ENCODE results near the gene ZFAND3.
"Not testable (repeated sequence)": the region's sequence is repeated elsewhere in the genome, so short reads cannot be mapped to it uniquely, and the experiment has no call there.

Gene ZFAND3

DNA sequence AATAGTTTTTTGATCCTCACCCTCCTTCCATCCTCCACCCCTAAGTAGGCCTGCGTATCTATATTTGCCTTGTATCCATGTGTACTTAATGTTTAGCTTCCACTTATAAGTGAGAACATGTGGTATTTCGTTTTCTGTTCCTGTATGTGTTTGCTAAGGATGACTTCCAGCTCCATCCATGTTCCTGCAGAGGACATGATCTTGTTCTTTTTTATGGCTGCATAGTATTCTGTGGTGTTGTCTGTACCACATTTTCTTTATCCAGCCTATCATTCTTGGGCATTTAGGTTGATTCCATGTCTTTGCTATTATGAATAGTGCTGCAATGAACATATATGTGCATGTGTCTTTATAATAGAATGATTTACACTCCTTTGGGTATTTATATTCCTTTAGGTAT is 129.1 kb downstream of the ZFAND3 start:
- H3K4me1 ChIP-seq (ENCODE audit: control insufficient read depth, insufficient read depth, low read length); H3K27ac ChIP-seq (ENCODE audit: low read length); H3K36me3 ChIP-seq (ENCODE audit: control insufficient read depth, insufficient read depth, low read length); H3K27me3 ChIP-seq (ENCODE audit: control insufficient read depth, insufficient read depth, low read length); H3K4me3 ChIP-seq (ENCODE audit: low read length); DNase-seq (ENCODE audit: low read depth, low spot score); H3K9me3 ChIP-seq (ENCODE audit: control insufficient read depth, insufficient read depth, low read length): not testable (repeated sequence)
- WGBS (ENCODE audit: insufficient coverage, insufficient read length): no CpG with 5 or more reads among the region's 2 CpGs

DNA sequence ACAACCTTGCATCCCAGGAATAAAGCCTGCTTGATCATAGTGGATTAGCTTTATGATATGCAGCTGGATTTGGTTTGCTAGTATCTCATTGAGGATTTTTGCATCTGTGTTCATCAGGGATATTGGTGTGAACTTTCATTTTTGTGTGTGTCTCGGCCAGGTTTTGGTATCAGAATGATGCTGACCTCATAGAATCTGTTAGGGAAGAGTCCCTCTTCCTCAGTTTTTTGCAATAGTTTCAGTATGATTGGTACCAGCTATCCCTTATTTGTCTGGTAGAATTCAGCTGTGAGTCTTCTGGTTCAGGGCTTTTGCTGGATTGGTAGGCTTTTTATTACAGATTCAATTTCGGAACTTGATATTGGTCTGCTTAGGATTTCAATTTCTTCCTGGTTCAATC is 132.5 kb downstream of the ZFAND3 start:
- H3K27ac ChIP-seq (ENCODE audit: low read length): no peak overlapping the region
- H3K9me3 ChIP-seq (ENCODE audit: control insufficient read depth, insufficient read depth, low read length): no peaks in the 10 kb centered on the region
- no peaks in the 10 kb centered on the region for H3K36me3 ChIP-seq (ENCODE audit: control insufficient read depth, insufficient read depth, low read length)
- no peak overlapping the region for H3K4me3 ChIP-seq (ENCODE audit: low read length)
- no peaks in the 10 kb centered on the region for H3K27me3 ChIP-seq (ENCODE audit: control insufficient read depth, insufficient read depth, low read length)
- WGBS (ENCODE audit: insufficient coverage, insufficient read length): no CpG with 5 or more reads among the region's 2 CpGs
- no peaks in the 10 kb centered on the region for H3K4me1 ChIP-seq (ENCODE audit: control insufficient read depth, insufficient read depth, low read length)
- DNase-seq (ENCODE audit: low read depth, low spot score): no peak

DNA sequence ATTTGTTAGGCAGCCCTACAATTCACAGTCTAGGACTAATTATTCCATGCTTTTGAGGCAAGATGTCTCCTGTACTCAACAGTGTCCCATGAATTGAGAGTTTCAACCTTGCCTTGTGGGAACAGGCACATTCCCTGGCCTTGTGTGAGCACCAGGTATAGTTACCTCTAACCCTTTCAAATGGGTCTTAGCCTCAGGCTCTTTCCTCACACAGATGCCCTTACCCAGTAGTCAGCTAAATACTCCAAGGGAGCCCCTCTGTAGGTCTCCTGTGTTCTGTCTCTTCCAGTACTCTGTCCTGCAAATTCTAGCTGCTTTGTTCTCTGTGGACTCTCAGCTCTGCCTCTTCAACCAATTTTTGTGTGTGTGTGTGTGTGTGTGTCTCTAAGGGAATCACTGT is 135.3 kb downstream of the ZFAND3 start:
- Histone ChIP-seq H3K27ac (ENCODE audit: low read length) (no peak overlapping the region), H3K4me3 (ENCODE audit: low read length) (no peak overlapping the region), H3K27me3 (ENCODE audit: control insufficient read depth, insufficient read depth, low read length) (no peaks in the 10 kb centered on the region), H3K9me3 (ENCODE audit: control insufficient read depth, insufficient read depth, low read length) (no peaks in the 10 kb centered on the region), H3K4me1 (ENCODE audit: control insufficient read depth, insufficient read depth, low read length) (no peaks in the 10 kb centered on the region), H3K36me3 (ENCODE audit: control insufficient read depth, insufficient read depth, low read length) (no peaks in the 10 kb centered on the region)
- no peak for DNase-seq (ENCODE audit: low read depth, low spot score)

DNA sequence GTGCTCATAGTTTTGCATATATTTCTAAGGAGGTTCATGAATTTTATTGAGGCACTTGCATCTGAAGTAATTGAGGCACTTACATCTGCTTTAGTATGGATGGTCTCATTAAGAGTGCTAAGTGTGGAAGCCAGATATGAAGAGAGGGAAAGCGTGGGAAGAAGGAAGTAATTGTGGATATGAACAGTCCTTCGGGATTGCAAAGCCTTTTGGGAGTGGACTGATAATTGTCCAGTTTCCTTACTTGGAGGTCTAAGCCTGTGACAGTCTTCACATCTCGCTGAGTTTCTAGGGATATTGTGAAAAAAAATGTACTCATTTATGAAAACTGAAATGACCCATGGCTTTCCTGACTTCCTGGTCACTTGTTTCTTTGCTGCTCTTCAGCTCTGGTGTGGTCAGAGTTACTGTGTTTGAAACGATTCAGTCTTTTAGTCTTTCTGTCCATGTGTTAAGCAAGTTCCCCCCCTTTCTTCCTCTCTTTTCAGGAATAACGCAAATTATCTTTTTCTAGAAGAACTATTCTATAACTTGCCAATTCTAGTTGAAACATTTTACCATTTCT is 137.3 kb downstream of the ZFAND3 start:
- no peak overlapping the region for H3K4me3 ChIP-seq (ENCODE audit: low read length)
- H3K27ac ChIP-seq (ENCODE audit: low read length): no peak overlapping the region
- no peak for DNase-seq (ENCODE audit: low read depth, low spot score)
- no peaks in the 10 kb centered on the region for H3K9me3 ChIP-seq (ENCODE audit: control insufficient read depth, insufficient read depth, low read length)
- H3K4me1 ChIP-seq (ENCODE audit: control insufficient read depth, insufficient read depth, low read length): no peaks in the 10 kb centered on the region
- WGBS (ENCODE audit: insufficient coverage, insufficient read length): no CpG with 5 or more reads among the region's 5 CpGs
- no peaks in the 10 kb centered on the region for H3K27me3 ChIP-seq (ENCODE audit: control insufficient read depth, insufficient read depth, low read length)
- no peaks in the 10 kb centered on the region for H3K36me3 ChIP-seq (ENCODE audit: control insufficient read depth, insufficient read depth, low read length)

DNA sequence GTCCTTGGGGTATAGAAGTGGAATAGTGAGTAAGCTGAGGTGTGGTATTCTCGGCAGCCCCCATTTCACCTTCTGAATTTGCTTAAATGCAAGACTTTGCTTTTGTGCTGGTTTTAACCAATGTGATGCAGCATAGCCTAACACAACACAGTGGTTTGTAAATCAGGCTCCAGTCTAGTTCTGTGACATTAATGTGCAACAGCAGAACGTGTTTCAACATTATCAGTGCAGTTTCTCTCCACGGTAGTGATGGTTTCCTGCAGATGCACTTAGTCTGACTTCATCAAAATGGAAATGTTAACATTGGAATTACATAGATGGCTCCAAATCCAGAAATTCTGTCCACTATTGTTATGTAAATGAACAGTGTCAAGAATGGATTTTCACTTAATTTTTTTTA is 139.5 kb downstream of the ZFAND3 start:
- Histone ChIP-seq H3K4me1 (ENCODE audit: control insufficient read depth, insufficient read depth, low read length) (no peaks in the 10 kb centered on the region), H3K4me3 (ENCODE audit: low read length) (no peak overlapping the region), H3K36me3 (ENCODE audit: control insufficient read depth, insufficient read depth, low read length) (no peaks in the 10 kb centered on the region), H3K27me3 (ENCODE audit: control insufficient read depth, insufficient read depth, low read length) (no peaks in the 10 kb centered on the region), H3K9me3 (ENCODE audit: control insufficient read depth, insufficient read depth, low read length) (no peaks in the 10 kb centered on the region), H3K27ac (ENCODE audit: low read length) (no peak overlapping the region)
- no peak for DNase-seq (ENCODE audit: low read depth, low spot score)
- WGBS (ENCODE audit: insufficient coverage, insufficient read length): no CpG with 5 or more reads among the region's 3 CpGs

DNA sequence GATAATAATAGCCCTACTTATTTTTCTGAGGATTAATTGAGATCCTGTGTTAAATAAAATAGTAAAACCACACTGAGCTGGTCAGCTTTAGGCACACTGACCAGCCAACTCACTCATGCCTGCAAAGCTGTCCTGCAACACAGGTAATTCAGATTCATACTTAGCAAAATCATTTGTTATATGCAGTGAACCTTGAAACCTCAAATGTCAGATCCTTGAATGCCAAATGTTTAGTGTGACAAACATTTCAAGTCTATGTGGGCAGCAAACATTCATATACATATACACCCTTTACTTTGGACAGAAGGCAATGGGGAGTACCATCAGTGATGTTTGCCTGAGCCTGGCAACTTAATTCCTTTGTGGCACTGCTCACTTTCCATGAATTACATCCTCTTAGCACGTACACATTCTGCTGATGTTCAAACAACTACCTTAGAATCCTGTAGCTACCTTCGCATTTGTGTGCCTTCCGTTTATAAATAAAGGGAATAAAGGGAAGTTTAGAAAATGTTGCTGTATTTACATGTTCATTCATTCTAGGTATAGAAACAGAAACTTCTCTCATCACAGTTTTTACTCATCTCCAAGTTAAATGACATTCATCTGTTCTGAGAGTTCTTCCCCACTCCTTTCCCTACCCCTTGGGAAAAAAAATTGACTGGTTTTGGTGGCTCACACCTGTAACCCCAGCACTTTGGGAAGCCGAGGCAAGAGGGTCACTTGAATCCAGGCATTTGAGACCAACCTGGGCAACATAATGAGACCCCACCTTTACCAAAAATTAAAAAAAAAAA is 140.8 kb downstream of the ZFAND3 start:
- no CpG with 5 or more reads among the region's 4 CpGs for WGBS (ENCODE audit: insufficient coverage, insufficient read length)
- Histone ChIP-seq H3K27me3 (ENCODE audit: control insufficient read depth, insufficient read depth, low read length) (no peaks in the 10 kb centered on the region), H3K27ac (ENCODE audit: low read length) (no peak overlapping the region), H3K4me3 (ENCODE audit: low read length) (no peak overlapping the region), H3K4me1 (ENCODE audit: control insufficient read depth, insufficient read depth, low read length) (no peaks in the 10 kb centered on the region), H3K9me3 (ENCODE audit: control insufficient read depth, insufficient read depth, low read length) (no peaks in the 10 kb centered on the region), H3K36me3 (ENCODE audit: control insufficient read depth, insufficient read depth, low read length) (no peaks in the 10 kb centered on the region)
- DNase-seq (ENCODE audit: low read depth, low spot score): no peak

DNA sequence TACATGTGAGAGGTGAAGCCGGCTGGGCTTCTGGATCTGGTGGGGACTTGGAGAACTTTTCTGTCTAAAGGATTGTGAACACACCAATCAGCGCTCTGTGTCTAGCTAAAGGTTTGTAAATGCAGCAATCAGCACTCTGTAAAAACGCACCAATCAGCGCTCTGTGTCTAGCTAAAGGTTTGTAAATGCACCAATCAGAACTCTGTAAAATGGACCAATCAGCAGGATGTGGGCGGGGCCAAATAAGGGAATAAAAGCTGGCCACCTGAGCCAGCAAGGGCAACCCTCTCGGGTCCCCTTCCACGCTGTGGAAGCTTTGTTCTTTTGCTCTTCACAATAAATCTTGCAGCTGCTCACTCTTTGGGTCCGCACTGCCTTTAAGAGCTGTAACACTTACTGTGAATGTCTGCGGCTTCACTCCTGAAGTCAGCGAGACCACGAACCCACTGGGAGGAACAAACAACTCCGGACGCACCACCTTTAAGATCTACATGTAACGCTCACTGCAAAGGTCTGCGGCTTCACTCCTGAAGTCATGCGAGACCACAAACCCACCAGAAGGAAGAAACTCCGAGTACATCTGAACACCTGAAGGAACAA is 143.1 kb downstream of the ZFAND3 start:
- H3K27ac ChIP-seq (ENCODE audit: low read length); H3K4me3 ChIP-seq (ENCODE audit: low read length); H3K4me1 ChIP-seq (ENCODE audit: control insufficient read depth, insufficient read depth, low read length); H3K27me3 ChIP-seq (ENCODE audit: control insufficient read depth, insufficient read depth, low read length); DNase-seq (ENCODE audit: low read depth, low spot score); H3K36me3 ChIP-seq (ENCODE audit: control insufficient read depth, insufficient read depth, low read length); H3K9me3 ChIP-seq (ENCODE audit: control insufficient read depth, insufficient read depth, low read length): not testable (repeated sequence)
- WGBS (ENCODE audit: insufficient coverage, insufficient read length): no CpG with 5 or more reads among the region's 17 CpGs

DNA sequence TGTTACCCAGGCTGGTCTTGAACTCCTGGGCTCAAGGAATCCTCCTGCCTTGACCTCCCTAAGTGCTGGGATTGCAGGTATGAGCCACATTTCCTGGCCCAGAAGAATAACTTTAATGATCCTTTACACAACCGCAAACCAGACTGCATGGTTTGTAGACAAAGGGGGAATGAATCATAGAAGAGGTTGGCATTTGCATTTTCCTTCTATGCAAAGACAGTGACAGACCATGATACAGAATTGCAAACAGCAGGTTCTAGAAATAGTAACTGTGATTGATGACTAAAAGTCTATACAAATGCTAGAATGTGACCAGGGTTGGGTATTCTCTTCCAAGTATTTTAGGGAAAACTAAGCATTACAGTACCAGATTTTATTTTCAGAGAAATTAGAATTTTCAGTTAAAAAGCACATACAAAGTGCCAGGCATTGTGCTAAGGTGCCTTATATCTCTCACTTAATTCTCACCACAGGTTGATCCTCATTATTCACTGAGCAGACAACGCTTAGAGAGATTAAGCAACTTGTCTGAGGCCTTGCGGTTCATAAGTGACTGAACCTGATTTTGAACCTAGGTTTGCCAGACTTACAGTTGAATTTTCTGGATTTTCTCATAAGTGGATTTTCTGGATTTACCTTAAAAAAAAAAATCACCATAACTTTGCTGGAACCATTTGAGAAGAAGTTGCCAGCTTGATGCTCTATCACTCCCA is 146.6 kb downstream of the ZFAND3 start:
- no peak for DNase-seq (ENCODE audit: low read depth, low spot score)
- no peaks in the 10 kb centered on the region for H3K27me3 ChIP-seq (ENCODE audit: control insufficient read depth, insufficient read depth, low read length)
- H3K9me3 ChIP-seq (ENCODE audit: control insufficient read depth, insufficient read depth, low read length): no peaks in the 10 kb centered on the region
- no CpG with 5 or more reads among the region's 3 CpGs for WGBS (ENCODE audit: insufficient coverage, insufficient read length)
- H3K36me3 ChIP-seq (ENCODE audit: control insufficient read depth, insufficient read depth, low read length): no peaks in the 10 kb centered on the region
- H3K27ac ChIP-seq (ENCODE audit: low read length): no peak overlapping the region
- no peak overlapping the region for H3K4me3 ChIP-seq (ENCODE audit: low read length)
- no peaks in the 10 kb centered on the region for H3K4me1 ChIP-seq (ENCODE audit: control insufficient read depth, insufficient read depth, low read length)

DNA sequence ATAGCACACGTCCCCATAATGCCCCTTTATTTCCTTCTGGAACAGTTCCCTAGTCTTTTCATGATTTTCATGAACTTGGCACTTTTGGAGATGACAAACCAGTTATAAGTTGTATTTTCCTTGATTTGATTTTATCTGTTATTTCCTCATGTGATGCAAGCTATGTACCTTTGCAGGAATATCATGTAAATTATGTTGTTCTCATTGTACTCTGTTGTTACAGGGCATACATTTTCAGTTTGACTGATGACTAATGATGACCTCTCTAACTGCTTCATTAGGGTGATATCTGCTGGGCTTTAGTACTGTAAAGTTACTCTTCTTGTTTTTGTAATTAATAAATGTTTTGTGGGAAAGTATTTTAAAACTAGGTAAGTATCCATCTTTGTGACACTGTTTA is 147.3 kb downstream of the ZFAND3 start:
- no CpG with 5 or more reads among the region's 1 CpG for WGBS (ENCODE audit: insufficient coverage, insufficient read length)
- no peak for DNase-seq (ENCODE audit: low read depth, low spot score)
- H3K4me1 ChIP-seq (ENCODE audit: control insufficient read depth, insufficient read depth, low read length): no peaks in the 10 kb centered on the region
- H3K27ac ChIP-seq (ENCODE audit: low read length): no peak overlapping the region
- H3K36me3 ChIP-seq (ENCODE audit: control insufficient read depth, insufficient read depth, low read length): no peaks in the 10 kb centered on the region
- H3K4me3 ChIP-seq (ENCODE audit: low read length): no peak overlapping the region
- no peaks in the 10 kb centered on the region for H3K9me3 ChIP-seq (ENCODE audit: control insufficient read depth, insufficient read depth, low read length)
- H3K27me3 ChIP-seq (ENCODE audit: control insufficient read depth, insufficient read depth, low read length): no peaks in the 10 kb centered on the region

DNA sequence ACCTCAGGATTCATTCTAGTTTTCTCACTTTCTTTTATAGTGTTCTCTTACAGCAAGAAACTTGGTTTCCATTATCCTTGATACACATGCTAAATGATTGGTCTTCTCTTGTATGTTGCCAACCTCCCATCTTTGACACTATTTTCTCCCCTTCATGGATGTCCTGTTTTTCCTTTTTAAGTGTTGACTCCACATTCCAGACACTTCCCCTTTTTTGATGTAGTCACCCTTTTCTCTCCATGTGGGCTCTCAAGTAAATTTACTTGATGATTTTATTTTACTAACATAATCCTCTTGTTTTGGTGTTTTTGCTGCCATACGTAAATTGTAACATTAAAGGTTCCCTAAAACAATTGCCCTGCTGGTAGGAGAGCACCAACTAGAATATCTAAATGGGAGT is 148.1 kb downstream of the ZFAND3 start:
- Histone ChIP-seq H3K36me3 (ENCODE audit: control insufficient read depth, insufficient read depth, low read length) (no peaks in the 10 kb centered on the region), H3K9me3 (ENCODE audit: control insufficient read depth, insufficient read depth, low read length) (no peaks in the 10 kb centered on the region), H3K4me1 (ENCODE audit: control insufficient read depth, insufficient read depth, low read length) (no peaks in the 10 kb centered on the region), H3K27ac (ENCODE audit: low read length) (no peak overlapping the region), H3K27me3 (ENCODE audit: control insufficient read depth, insufficient read depth, low read length) (no peaks in the 10 kb centered on the region), H3K4me3 (ENCODE audit: low read length) (no peak overlapping the region)
- WGBS (ENCODE audit: insufficient coverage, insufficient read length): no CpG with 5 or more reads among the region's 1 CpG
- DNase-seq (ENCODE audit: low read depth, low spot score): no peak

Measured in iPS DF 6.9 (cell line).